Muscle of back (tissue), 13 donors: ENCODE measurements around the gene AFTPH. TPM values are rescaled to one million over a fixed set of nuclear protein-coding genes. Genes with fewer than 3 reads are reported as not detected.

Experiments used
- DNase-seq, 3 donors: peaks; one replicate each; pipeline versions ENCODE4 v3.0.0 to v3.0.0-alpha.2; 2013
- long read RNA-seq, 9 donors: transcript quantifications; one replicate each; lab custom pipeline, GENCODE V29; 2026
- polyA plus RNA-seq, 10 donors: library from polyadenylated mRNA; unstranded; fragments of 120-200 nt; gene quantifications; one replicate each; pipeline ENCODE4 v1.2.1, GENCODE V29; 2013; ENCODE audit not compliant: insufficient read length in 10 of 10

The AFTPH gene
- polyA plus RNA-seq: 10 to 100 TPM; 15.3 to 25.4 (median 20.8) TPM
- long read RNA-seq, donor 1: 0 reads
- long read RNA-seq, donor 2: 0 reads
- long read RNA-seq, donor 3: 0 reads
- long read RNA-seq, donor 4: 0 reads
- long read RNA-seq, donor 5, full-length matches to known transcripts: 2 of 2 reads
- long read RNA-seq, donor 5, partial matches to known transcripts: 0 of 2 reads
- long read RNA-seq, donor 5, other reads (novel, unspliced or antisense): 0 of 2 reads
- long read RNA-seq, donor 6, full-length matches to known transcripts: 1 of 1 reads
- long read RNA-seq, donor 6, partial matches to known transcripts: 0 of 1 reads
- long read RNA-seq, donor 6, other reads (novel, unspliced or antisense): 0 of 1 reads
- long read RNA-seq, donor 7, full-length matches to known transcripts: 1 of 1 reads
- long read RNA-seq, donor 7, partial matches to known transcripts: 0 of 1 reads
- long read RNA-seq, donor 7, other reads (novel, unspliced or antisense): 0 of 1 reads
- long read RNA-seq, donor 8: 0 reads
- long read RNA-seq, donor 9: 0 reads

GRCh38 chr2:64523666-64524603, at the start of gene AFTPH:
Gene AFTPH, plus strand, starts transcription at chr2:64524328. Its CDS starts 27,147 bp downstream, at chr2:64551475.
- peak; percentile 98 to 99 (median 99) for DNase-seq

GRCh38 chr2:64474636-64475035, 49.5 kb upstream of the AFTPH start:
- no peak for DNase-seq

- no peak for DNase-seq
These were observed 47.1 kb upstream of the AFTPH start for GRCh38 chr2:64477037-64477436.

GRCh38 chr2:64477979-64478378, 46.1 kb upstream of the AFTPH start:
- no peak for DNase-seq

- DNase-seq: no peak
These were observed 45.5 kb upstream of the AFTPH start for GRCh38 chr2:64478502-64479230.

- no peak for DNase-seq
These were observed 44.6 kb upstream of the AFTPH start for GRCh38 chr2:64479259-64480117.

GRCh38 chr2:64481665-64482064, 42.5 kb upstream of the AFTPH start:
- DNase-seq: no peak

- no peak for DNase-seq
These were observed 41.9 kb upstream of the AFTPH start for GRCh38 chr2:64482243-64482642.

- no peak for DNase-seq
These were observed 41.2 kb upstream of the AFTPH start for GRCh38 chr2:64482765-64483504.

GRCh38 chr2:64485331-64485730, 38.8 kb upstream of the AFTPH start:
- DNase-seq: no peak

- DNase-seq: peak; percentile 40 to 81 (median 71)
These were observed 38.2 kb upstream of the AFTPH start for GRCh38 chr2:64485961-64486360.

GRCh38 chr2:64487256-64488049, 36.7 kb upstream of the AFTPH start:
- no peak for DNase-seq

GRCh38 chr2:64488050-64488974, 35.8 kb upstream of the AFTPH start:
- peak; percentile 36 to 69 (median 61) for DNase-seq

GRCh38 chr2:64489081-64489751, 34.9 kb upstream of the AFTPH start:
- DNase-seq: no peak

- no peak for DNase-seq
These were observed 32.7 kb upstream of the AFTPH start for GRCh38 chr2:64491426-64491825.

GRCh38 chr2:64492272-64492671, 31.9 kb upstream of the AFTPH start:
- DNase-seq: no peak

GRCh38 chr2:64492821-64493220, 31.3 kb upstream of the AFTPH start:
- no peak for DNase-seq
